DMS114 treated with DMSO at 0.1 percent for 48 hours (cell line): ENCODE measurements around the gene COIL.
"Not testable (repeated sequence)": the region's sequence is repeated elsewhere in the genome, so short reads cannot be mapped to it uniquely, and the experiment has no call there.

Experiments used
- DNase-seq: peaks from one replicate; lab custom pipeline; 2025; ENCODE audit not compliant: unreplicated experiment; lab: John Stamatoyannopoulos, UW

COIL gene

GRCh38 chr17:56978441-56979090 lies 17.7 kb upstream of the COIL start:
- no peak for DNase-seq

GRCh38 chr17:56977673-56978395 lies 17.0 kb upstream of the COIL start, which contains the start of gene SCPEP1:
SCPEP1 (plus strand) TSS chr17:56978131; CDS start chr17:56978160, 29 bp downstream.
- peak; percentile 72 for DNase-seq

GRCh38 chr17:56976941-56977608 lies 16.2 kb upstream of the COIL start:
- DNase-seq, result no peak

- no peak for DNase-seq
These were observed 14.8 kb upstream of the COIL start for GRCh38 chr17:56975656-56976055.

GRCh38 chr17:56974055-56974454 lies 13.2 kb upstream of the COIL start:
- no peak for DNase-seq

DNA sequence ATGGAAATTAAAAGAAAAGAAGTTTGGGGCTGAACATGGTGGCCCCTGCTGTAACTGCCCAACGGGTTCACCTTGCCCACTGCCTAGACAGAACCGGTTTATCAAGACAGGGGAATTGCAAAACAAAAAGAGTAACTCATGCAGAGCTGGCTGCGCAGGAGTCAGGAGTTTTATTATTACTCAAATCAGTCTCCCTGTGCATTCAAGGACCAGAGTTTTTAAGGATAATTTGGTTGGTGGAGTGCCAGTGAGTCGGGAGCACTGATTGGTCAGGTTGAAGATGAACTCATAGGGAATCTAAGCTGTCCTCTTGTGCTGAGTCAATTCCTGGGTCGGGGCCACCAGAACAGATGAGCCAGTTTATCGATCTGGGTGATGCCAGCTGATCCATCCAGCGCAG lies 12.7 kb upstream of the COIL start:
- DNase-seq, result no peak

- no peak for DNase-seq
These were observed 11.4 kb upstream of the COIL start for GRCh38 chr17:56972111-56972730.

GRCh38 chr17:56970974-56971373 lies 10.1 kb upstream of the COIL start:
- no peak for DNase-seq

DNA sequence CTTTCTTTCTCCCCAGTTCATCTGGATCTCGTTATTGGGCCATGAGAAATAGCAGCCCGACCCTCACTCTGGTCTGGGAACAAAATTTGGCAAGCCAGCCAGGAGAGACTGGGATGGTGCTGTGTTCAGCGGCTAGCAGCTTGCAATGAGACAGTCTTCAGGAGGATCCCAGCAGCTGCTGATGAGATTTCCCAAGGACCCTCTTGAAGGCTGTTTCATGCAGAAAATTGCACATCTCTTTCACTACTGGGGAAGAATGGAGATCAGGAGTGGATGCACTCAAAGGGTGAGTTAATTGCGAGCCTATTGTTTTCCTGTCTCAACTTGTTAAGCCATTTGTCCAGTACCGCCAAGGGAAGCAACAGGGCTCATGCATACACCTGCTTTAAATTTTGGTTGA lies 5.5 kb upstream of the COIL start:
- DNase-seq, result no peak

GRCh38 chr17:56965681-56966080 lies 4.8 kb upstream of the COIL start:
- DNase-seq, result not testable (repeated sequence)

DNA sequence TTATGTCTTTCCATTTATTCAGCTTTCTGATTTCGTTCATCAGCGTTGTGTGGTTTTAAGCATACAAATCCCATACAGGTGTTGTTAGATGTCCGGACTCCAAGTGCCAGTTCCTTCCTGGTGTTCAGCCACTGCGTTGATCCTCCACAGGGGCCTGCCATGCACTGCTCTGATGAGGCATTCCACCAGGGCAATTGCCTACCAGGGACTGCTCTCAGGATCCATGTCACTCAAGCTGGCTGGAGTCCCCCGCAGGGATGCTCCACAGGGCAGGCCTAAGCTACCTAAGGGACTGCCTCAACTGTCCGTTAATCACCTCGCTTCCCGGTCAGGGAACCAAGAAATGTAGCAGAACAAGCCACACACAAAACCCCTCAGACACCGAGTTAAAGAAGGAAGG lies 4.4 kb upstream of the COIL start:
- DNase-seq, result not testable (repeated sequence)

DNA sequence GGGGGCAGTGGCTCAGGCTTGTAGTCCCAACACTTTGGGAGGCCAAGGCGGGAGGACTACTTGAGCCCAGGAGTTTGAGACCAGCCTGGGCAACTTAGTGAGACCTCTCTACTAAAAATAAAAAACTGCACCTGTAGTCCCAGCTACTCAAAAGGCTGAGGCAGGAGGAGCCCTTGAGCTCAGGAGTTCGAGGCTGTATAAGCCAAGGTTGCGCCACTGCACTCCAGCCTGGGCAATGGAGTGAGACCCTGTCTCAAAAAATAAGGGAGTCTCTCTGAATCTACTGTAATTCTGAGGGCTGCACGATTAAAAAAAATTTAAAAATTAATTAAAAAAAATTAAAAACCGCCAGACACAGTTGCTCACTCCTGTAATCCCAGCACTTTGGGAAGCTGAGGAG lies 3.9 kb downstream of the COIL start:
- DNase-seq, result no peak

DNA sequence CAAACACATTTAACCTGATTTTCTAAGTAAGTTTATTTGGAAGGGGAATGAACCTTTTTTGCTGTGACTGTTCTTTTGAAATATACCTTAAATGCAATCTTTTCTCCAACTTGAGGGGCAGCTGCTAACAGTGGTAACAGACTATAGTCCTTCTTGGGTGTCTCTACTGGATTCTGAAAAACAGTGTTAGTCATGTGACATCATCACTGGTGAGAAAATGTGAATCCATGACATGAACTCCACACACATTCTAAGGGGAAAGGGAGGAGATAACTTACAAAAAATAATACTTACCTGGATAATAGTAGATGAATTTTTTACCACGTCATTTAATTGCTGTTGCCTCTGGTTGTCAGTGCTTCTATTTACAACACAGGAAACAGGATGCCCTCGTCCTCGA lies 11.3 kb downstream of the COIL start:
- DNase-seq, result no peak

- no peak for DNase-seq
These were observed 12.4 kb downstream of the COIL start for GRCh38 chr17:56948491-56948890.

DNA sequence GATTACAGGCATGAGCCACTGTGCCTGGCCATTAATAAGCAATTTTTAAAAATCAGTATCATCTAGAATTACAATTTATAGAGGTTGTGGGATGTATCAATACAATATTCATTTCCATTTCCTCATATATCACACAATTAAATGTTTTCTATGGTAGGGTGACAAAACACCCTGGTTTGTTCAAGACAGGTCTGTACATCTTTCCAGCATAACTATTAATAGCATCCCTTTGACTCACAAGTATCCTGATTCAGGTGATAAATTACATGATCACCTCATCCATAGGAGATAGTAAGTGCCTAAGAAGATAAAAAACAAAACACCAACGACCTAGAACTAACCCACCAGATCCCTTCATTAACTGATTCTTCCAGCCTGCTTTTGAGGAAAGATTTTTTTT lies 13.1 kb downstream of the COIL start:
- DNase-seq, result no peak

DNA sequence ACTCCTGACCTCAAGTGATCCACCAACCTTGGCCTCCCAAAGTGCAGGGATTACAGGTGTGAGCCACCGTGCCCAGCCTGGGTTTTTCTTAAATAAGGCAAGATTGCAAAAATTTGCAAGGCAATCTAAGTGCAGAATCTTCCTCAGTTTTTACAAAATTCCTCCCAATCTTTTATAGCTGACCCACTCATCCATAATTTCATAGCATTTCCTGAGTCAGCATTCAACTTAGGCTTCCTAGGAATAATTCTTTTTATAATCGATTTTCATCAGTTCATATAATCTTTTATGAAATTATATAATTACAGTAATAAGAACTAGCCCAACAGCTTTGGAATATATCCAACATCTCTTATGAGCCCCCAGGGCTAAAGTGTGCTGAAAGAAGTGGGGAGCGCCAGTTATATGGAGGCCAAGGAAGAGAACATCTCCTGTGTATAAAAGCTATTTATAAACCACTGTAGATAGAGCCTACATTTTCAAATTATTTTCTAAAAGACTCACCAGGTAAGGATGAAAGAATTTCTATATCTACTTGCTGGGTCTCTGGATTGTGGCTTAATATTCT lies 14.8 kb downstream of the COIL start:
- DNase-seq, result no peak

- DNase-seq, result no peak
These were observed 17.2 kb downstream of the COIL start for GRCh38 chr17:56943505-56944125.

DNA sequence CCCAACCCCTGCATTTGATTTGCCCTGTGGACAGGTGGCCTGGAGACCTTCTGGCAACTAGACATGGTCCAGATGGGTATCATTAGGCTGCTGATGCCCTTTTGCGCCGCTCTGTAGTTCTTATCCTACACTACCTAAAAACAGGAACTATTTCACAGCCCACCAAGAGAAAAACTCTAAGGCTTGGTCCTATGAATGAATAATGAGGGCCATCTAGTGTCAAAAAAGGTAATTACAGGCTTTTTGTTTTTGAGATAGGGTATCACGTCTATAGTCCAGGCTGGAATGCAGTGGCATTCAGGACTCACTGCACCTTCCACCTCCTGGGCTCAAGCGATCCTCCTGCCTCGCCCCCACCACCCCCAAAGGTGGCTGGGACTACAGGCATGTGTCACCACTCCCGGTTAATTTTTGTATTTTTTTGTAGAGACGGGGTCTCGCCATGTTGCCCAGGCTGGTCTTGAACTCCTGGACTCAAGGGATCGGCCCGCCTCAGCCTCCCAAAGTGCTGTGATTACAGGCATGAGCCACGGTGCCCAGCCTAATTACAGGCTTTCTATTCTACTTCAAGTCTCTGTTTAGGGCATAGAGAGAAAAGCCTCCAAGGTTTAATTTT lies 20.9 kb downstream of the COIL start:
- DNase-seq, result peak; percentile 50

DNA sequence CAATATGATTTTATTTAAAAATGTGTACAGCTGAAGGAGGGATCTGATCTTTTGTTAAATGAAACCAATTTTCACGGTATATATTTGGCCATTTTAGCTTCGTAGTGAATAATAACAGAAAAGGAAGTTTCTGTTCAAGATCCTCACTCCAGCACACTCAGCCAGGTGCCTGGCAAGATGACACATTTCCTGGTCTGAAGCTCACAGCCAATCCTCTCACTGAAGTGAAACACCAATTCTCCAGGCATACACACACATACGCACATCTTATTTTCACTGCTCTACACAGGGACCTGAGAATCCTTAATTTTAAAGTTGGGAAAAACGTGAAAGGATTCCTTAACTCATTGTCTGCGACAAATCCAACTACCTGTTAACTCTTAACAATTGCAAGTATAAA lies 22.6 kb downstream of the COIL start:
- DNase-seq, result not testable (repeated sequence)

GRCh38 chr17:56937687-56938086 lies 23.2 kb downstream of the COIL start:
- DNase-seq, result no peak
